GM12892 (cell line): ENCODE data around the gene CDKL5.

Experiments
- DNase-seq: peaks from one replicate; pipeline ENCODE4 v3.0.0; 2011; ENCODE audit not compliant: insufficient read length
- FAIRE-seq: peaks from 2 replicates; lab custom pipeline; 2011; peaks lifted over from hg19 to GRCh38; lab: Jason Lieb, UNC
- POLR2A ChIP-seq: IDR thresholded peaks from 2 replicates; pipeline ENCODE4 v1.6.1; 2011; ENCODE audit warnings: low read depth, low read length, control low read depth
- POLR2AphosphoS5 ChIP-seq: IDR thresholded peaks from 2 replicates; pipeline ENCODE4 v1.6.1; 2011; ENCODE audit warnings: low read depth, low read length, control low read depth
- TAF1 ChIP-seq: IDR thresholded peaks from 2 replicates; pipeline ENCODE4 v1.6.1; 2011; ENCODE audit warnings: low read depth, mild to moderate bottlenecking, control low read depth, low read length, borderline replicate concordance

CDKL5 gene

DNA sequence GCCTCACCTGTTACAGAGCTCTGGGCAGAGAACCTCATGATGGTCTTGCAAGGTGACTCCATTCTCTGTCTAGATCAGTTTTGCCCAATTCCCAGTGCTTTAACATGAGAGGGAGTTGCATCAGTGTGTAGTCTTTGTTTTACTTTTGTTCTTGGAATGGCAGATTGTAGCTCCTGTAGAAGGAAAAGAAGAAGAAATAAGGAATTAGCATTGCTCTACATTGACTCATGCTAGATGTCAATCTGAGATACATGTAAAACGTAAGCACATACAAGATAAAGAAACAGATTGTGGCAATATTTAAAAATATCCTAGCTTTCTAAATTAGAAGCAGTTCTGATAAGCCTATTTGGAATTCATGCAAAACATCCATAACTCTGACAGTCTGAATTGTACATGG is 266.0 kb downstream of the CDKL5 start:
- no peak for DNase-seq
- TF ChIP-seq POLR2A (no peak), POLR2AphosphoS5 (no peak), TAF1 (no peak)
- no peak for FAIRE-seq

- TF ChIP-seq POLR2A: no peak
- TF ChIP-seq POLR2AphosphoS5: no peak
- TF ChIP-seq TAF1: no peak
- no peak for FAIRE-seq
- DNase-seq: no peak
Observed at GRCh38 chrX:18692541-18692940, 267.1 kb downstream of the CDKL5 start.

GRCh38 chrX:18696653-18697052 is 271.2 kb downstream of the CDKL5 start:
- DNase-seq (no peak), FAIRE-seq (no peak)
- no peak for TF ChIP-seq POLR2AphosphoS5

- DNase-seq: no peak
- FAIRE-seq: no peak
- TF ChIP-seq TAF1: no peak
- no peak for TF ChIP-seq POLR2A
- no peak for TF ChIP-seq POLR2AphosphoS5
Observed at GRCh38 chrX:18698737-18699650, 273.6 kb downstream of the CDKL5 start.

DNA sequence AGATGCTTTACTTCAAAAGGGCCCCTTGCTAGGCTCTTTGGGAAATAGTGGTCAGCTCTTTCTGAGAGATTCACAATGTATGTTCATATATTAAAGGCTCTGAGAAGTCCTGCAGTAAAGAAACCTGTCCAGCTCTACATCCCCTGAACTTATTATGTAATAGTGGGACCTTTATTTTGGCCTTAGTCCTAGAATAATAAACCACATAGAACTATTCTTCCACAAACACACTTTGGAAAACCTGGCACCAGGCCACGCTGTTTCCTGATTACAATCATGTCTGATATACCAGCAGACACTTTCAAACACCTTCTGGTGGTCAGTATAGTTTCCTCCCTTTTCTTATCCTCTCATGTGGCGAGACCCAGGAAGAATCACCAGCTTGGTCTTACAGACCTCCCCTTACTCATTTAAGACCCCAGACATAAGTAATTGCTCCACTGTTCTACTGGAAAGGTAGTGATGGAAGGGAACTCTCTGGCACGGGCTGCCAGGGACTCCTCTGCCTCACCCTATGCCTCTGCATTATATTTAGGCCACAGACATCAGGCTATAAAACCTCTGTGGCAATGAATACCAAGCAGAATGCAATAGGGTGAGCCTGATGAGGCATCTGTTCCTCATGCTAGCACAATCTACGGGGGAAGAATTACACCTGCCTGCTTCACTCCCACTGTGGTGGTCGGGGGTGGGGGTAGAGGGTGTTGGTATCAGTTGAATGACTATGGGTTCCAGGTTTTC is 276.4 kb downstream of the CDKL5 start:
- TF ChIP-seq POLR2A (no peak), POLR2AphosphoS5 (no peak), TAF1 (no peak)
- DNase-seq (no peak), FAIRE-seq (no peak)

- TF ChIP-seq TAF1 (no peak), POLR2AphosphoS5 (no peak), POLR2A (no peak)
- DNase-seq: no peak
- no peak for FAIRE-seq
Observed at GRCh38 chrX:18702362-18703195, 277.2 kb downstream of the CDKL5 start.
